ENCODE data around the gene SLC3A2.
"Not testable (repeated sequence)": the region's sequence is repeated elsewhere in the genome, so short reads cannot be mapped to it uniquely, and the experiment has no call there.

The SLC3A2 gene

DNA sequence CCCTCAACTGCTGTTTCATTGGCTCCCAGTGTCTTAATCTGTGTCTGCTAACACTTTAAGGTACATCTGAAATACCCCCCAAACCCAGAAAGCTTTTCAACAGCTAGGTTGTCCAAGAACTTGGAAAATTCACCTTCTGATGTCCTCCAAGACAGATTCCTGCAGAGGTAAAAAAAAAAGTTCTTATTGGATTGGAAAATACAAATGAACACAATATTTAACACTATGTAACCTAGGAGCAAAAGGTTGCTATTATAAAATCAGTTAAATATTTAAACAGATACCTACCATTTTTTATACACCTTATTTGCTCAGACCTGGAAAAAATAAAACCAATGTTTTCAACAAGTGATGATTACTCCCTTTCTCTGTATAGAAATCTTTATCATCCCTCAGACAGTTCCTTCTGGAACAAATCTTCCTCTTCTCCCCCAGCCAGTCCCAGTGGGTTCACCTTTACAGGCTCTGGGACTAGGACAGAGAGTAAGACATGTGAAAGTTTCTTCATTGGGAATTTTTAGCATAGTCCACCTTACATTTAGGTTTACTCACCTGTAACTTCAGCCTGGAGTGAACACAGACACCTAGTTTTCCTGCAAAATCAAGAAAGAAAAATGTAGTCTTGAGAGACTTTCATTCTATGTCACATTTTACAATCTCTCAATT, 28.0 kb upstream of the SLC3A2 start:
- DNase-seq (ENCODE audit: low spot score), result no peak

- DNase-seq (ENCODE audit: low spot score), result peak; percentile 18
Measured at GRCh38 chr11:62853279-62853965, 27.3 kb upstream of the SLC3A2 start.

GRCh38 chr11:62854013-62854824, 26.5 kb upstream of the SLC3A2 start:
- DNase-seq (ENCODE audit: low spot score), result peak; percentile 10

DNA sequence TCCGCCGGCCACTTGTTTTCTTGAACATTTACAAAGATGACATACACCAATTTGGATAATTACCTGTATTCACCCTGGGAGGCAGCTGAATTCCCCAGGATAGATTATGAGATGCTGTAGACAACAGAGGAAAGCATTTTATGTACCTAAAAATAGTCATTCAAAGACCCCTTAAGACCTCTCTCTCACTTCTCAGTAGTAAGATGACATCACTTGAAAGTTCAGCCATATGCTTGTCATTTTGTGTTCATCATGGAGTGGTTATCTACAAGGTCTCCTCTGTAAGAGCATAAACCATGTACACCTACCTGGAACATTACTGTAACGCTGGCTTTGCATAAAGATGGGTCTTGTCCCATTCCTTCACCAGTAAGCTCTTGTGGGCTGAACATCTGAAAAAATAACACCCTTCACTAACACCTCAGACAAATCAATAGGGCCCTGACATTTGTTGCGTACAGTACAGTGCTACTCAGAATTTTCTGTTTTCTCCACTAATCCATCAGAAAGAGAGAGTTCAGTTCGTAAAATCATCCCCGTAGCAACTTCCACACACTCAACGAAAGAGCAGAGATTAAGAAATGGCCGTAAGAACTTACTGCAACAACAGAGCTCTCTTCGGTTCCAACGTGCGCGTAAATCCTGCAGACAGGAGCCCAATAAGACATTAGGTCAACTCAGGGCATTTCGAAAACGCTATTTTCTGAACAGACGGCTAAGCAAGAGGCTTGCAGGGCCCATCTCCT, 25.7 kb upstream of the SLC3A2 start:
- DNase-seq (ENCODE audit: low spot score), result no peak

DNA sequence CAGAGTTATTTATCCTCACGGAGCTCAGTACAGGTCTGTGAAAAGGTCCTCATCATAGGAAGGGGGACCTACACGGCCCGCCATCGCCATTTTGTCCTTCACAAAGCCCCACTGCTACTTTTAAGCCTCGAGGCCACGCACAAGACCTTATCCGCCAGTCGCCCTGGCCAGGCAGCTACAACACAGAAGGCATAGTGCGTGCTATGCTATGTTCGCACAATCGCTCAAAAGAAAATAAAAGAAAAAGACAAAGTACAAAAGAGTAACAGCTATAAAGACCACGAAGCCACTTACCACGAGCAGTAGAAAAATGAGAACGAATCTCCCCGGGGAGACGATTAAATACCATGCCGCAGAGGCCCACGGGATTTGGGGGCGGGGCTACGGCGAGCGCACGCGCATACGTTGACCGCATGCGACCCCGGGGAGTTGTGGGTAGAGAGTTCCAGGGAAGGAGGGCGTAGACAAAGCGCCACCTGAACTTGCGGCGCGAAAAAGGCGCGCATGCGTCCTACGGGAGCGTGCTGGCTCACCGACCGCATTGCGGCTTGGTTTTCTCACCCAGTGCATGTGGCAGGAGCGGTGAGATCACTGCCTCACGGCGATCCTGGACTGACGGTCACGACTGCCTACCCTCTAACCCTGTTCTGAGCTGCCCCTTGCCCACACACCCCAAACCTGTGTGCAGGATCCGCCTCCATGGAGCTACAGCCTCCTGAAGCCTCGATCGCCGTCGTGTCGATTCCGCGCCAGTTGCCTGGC, 24.9 kb upstream of the SLC3A2 start:
- DNase-seq (ENCODE audit: low spot score), result peak; percentile 98

GRCh38 chr11:62856333-62856895, 24.3 kb upstream of the SLC3A2 start:
- peak; percentile 8 for DNase-seq (ENCODE audit: low spot score)

- no peak for DNase-seq (ENCODE audit: low spot score)
Measured at GRCh38 chr11:62857541-62857982, 23.1 kb upstream of the SLC3A2 start.

GRCh38 chr11:62858201-62858600, 22.5 kb upstream of the SLC3A2 start:
- no peak for DNase-seq (ENCODE audit: low spot score)

DNA sequence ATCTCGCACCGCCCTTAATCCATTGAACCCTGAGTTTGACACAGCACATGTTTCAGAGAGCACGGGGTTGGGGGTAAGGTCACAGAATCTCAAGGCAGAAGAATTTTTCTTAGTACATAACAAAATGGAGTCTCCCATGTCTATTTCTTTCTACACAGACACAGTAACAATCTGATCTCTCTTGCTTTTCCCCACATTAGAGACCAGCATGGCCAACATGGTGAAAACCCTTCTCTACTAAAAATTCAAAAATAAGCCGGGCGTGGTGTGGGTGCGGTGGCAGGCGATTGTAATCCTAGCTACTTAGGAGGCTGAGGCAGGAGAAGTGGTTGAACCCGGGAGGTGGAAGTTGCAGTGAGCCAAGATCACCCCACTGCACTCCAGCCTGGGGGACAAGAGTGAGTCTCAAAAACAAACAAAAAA, 21.4 kb upstream of the SLC3A2 start:
- DNase-seq (ENCODE audit: low spot score), result not testable (repeated sequence)

DNA sequence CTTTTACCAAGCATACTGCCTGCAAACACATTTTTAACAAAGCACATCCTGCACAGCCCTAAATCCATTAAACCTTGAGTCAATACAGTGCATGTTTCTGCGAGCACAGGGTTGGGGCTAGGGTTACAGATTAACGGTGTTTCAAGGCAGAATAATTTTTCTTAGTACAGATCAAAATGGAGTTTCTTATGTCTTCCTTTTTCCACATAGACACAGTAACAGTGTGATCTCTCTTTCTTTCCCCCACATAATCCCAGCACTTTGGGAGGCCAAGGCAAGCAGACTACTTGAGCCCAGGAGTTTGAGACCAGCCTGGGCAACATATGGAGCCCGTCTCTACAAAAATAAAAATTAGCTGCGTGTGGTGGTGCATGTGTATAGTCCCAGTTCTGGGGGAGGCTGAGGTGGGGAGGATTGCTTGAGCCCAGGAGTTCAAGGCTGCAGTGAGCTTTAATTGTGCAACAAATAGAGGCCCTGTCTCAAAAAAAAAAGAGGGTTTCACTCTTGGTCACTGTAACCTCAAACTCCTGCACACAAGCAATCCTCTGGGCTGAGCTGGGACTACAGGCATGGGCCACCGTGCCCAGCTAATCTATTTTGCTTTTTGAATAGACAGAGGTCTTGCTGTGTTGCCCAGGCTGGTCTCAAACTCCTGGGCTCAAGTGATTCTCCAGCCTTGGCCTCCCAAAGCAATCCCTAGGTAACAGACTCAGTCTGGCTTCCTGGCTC, 19.7 kb upstream of the SLC3A2 start:
- no peak for DNase-seq (ENCODE audit: low spot score)

GRCh38 chr11:62861564-62862192, 19.0 kb upstream of the SLC3A2 start:
- DNase-seq (ENCODE audit: low spot score), result not testable (repeated sequence)

DNA sequence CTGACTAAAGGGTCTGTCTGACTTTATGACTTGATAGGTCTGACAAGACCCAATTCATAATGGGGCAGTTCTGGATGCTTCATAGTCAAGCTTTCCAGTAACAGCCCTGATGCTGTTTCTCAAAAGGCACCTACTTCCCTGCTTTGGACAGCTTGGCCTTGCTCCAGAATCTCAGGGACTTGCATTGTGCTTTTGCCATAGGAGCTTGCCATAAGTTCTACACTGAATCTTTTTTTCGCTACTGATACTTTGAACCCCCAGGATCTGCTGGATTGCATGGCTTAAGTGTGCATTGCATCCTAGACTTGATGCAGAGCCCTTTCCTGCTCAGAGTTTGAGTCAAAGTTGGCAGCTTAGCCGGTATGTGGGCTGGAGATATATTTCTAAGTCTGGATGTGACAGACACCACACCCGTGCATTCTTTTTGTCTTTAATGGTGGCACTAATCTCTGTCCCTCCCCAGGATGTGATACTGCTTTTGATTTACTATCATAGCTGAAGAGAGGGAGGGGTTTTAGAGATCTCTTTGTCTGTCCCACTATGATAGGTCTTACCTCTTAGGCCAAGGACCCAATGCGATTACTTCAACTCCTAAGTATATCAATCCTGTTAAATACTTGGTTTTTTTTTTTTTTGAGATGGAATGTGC, 16.9 kb upstream of the SLC3A2 start:
- DNase-seq (ENCODE audit: low spot score), result no peak

DNA sequence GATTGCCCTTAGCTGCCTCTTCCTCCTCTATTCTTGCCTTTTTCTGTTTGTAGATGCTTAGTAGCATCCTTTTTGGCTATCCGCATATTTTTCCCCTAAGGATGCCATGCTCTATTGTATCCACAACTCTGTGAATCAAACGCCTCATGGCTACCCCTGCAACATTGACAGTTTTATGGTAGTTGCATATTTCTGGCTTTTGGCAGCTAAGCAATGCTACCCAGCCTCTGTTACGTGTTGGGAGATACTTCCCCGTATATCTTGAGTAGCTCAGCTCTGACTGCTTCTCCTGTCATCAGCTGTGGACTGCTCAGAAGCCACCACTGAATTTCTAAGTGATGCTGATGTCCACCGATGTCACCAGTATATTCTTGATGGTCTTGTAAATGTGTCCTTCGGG, 15.1 kb upstream of the SLC3A2 start:
- no peak for DNase-seq (ENCODE audit: low spot score)

GRCh38 chr11:62874851-62875250, 5.8 kb upstream of the SLC3A2 start:
- DNase-seq (ENCODE audit: low spot score), result no peak

- no peak for DNase-seq (ENCODE audit: low spot score)
Measured at GRCh38 chr11:62875698-62876478, 4.8 kb upstream of the SLC3A2 start.

DNA sequence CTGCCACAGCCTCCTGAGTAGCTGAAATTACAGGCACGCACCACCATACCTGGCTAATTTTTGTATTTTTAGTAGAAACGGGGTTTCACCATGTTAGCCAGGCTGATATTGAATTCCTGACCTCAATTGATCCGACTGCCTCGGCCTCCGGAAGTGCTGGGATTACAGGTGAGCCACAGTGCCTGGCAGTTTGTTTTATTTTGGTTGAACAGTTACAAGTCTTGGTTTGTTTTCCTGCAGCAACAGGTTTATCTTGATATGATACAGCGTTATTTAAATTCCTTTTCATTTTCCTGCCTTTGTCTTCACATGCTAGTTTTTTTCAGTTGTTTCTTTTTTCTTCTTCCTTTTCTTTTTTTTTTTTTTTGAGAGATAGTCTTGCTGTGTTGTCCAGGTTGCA, 4.0 kb upstream of the SLC3A2 start:
- no peak for DNase-seq (ENCODE audit: low spot score)

DNA sequence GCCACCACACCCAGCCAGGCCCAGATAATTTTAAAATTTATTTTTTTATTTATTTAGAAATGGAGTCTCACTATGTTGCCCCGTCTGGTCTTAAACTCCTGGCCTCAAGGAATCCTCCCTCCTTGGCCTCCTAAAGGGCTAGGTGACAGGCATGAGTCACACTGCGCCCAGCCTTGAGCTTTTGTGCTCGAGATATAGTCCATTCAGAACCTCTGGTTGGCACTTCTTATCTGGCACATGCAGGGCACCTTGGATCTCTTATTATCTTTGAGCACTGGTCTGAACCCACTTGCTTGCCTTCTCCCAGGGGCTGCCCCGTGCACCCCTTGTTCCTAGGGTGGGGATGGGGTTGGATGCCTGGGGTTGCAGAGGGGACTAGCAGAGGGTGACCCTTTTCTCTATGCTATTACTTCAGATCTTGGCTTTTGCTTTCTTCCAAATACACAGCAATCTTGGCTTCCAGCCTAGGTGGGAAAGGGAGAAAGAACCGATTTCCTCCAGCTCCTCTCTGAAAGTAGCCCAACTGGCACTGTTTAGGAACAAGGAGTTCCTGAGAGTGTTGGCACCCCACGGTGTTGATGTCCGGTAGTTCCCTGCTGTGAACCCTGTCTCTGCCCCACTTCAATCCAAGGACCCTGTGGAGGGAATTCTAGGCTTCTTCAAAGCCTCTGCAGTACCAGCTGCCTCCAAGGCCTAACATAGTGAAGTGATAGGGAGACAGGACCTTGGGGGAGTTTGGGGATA, 1.3 kb upstream of the SLC3A2 start:
- DNase-seq (ENCODE audit: low spot score), result no peak

All from CD4-positive, alpha-beta T cell treated with Interleukin-6 at 100 ng/mL for 8 hours (primary cell).